Urinary bladder (tissue), 4 donors: ENCODE data around the gene TNFRSF9. TPM values are rescaled to one million over a fixed set of nuclear protein-coding genes. Genes with fewer than 3 reads are reported as not detected.

ENCODE experiments used
- DNase-seq: peaks from one replicate; pipeline ENCODE4 v3.0.0-alpha.2; 2015; ENCODE audit errors: extremely low spot score
- H3K27ac ChIP-seq: one replicate; pipeline ENCODE4 v1.5.1; 2013; ENCODE audit warnings: low read depth, mild to moderate bottlenecking, moderate library complexity
- H3K36me3 ChIP-seq: one replicate; pipeline ENCODE4 v1.6.1; 2013; ENCODE audit warnings: mild to moderate bottlenecking, moderate library complexity; ENCODE audit not compliant: insufficient read depth
- H3K4me1 ChIP-seq: one replicate; pipeline ENCODE4 v1.6.1; 2013; ENCODE audit warnings: mild to moderate bottlenecking, moderate library complexity; ENCODE audit not compliant: insufficient read depth
- H3K4me3 ChIP-seq: one replicate; pipeline ENCODE4 v1.5.1; 2013; ENCODE audit warnings: low read depth, low read length
- WGBS: extraction: QIAGEN DNeasy Blood & Tissue Kit; methylation state at CpG from one replicate; pipeline ENCODE4 v1.1.7; 2013; 5-methylcytosine and 5-hydroxymethylcytosine counted together
- polyA plus RNA-seq: library from polyadenylated mRNA; stranded (reverse); fragments of 200-250 nt; gene quantifications from one replicate; pipeline ENCODE4 v1.2.3, GENCODE V29; 2013
- total RNA-seq: library from RNA; depleted of rRNA; stranded (reverse); fragments of >200 nt; gene quantifications from one replicate; pipeline ENCODE4 v1.2.3, GENCODE V29; 2014
- donor health status: healthy with polysubstance abuse.
- donor health status: healthy.

Gene TNFRSF9
- total RNA-seq (0.16 TPM), polyA plus RNA-seq (not detected)

DNA sequence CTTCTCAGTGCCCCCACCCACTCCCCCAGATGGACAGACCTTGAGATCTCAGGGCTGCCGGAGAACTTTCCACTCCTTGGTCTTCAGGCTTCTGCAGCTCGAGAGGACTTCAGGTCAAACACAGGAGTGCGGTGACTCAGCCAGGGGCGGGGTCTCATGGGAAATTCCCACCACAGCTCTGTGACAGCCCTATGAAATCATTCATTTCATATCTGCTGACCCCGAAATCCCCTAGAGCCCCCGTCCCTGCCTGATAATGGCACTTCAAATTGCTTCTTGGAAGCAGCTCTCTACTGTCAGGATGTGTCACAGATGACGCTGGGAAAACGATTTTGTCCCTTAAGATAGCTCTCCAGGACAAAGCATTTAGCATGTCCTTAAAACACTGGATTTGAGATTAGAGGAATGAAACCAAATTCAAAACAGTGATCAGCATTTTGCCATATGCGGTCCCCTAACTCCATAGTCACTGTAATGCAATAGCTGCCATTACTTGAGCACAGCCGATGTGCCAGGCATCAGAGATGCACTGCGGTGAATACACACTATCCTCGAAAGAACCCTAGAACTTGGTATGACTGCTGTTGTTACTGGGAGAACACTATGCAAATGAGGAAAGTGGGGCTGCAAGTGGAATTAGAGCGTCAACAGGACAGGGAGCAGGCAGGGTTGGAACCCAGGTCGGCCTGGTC is at the start of gene TNFRSF9:
TSS of gene TNFRSF9 (minus strand) at position 95 of the 692 bp plus-strand sequence. CDS start 845 bp downstream, outside the sequence.
- 59% methylated on average over 14 of the region's 14 CpGs for WGBS
- H3K4me3 ChIP-seq = no peak within 1 kb of the TSS
- H3K36me3 ChIP-seq = no peaks in the 10 kb centered on the region
- no peak for DNase-seq
- H3K4me1 ChIP-seq = no peaks in the 10 kb centered on the region
- no peak within 1 kb of the TSS for H3K27ac ChIP-seq

DNA sequence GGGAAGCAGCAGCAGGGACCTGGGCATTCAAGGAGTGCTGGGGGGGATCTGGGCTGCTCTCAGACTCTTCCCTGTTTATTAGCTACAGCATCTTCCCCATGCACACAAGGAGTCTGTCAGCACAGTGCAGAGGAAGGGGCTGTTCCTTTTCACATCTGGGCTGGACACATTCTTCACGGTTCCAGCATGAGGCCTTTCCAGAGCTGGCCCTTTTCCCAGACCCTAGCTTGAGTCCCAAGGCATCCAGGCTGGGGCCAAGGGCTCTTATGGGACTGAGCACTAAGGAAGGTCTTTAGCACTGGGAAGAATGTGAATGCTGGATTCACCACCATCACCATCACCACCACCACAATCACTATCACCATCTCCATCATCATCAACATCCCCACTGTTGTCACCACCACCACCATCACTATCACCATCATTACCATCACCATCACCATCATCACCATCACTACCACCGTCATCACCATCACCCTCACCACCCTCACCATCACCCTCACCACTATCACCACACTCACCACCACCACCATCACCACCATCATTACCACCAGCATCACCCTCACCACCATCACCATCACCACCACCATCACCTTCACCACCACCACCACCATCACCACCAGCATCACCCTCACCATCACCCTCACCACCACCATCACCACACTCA is 49.3 kb upstream of the TNFRSF9 start:
- H3K27ac ChIP-seq = no peak overlapping the region
- no peaks in the 10 kb centered on the region for H3K4me1 ChIP-seq
- DNase-seq = no peak
- WGBS = 60% methylated on average over 2 of the region's 2 CpGs
- no peak overlapping the region for H3K4me3 ChIP-seq
- no peaks in the 10 kb centered on the region for H3K36me3 ChIP-seq

DNA sequence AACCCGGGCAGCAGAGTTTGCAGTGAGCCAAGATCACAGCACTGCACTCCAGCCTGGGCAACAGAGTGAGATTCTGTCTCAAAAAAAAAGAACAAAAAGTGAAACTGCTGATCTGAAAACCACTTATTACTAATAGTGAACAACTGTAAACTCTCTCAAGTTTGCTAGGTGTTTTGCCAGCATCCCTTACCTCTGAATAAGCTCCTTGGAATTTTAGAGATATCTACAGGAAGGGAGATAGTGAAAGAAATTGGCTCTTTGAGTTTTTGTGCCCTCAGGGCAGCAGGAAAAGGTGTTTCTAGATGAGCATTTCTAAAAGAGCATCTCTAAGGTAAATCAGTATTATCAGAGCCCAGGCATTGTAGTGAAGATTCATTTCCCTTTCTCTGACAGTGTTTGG is 47.9 kb upstream of the TNFRSF9 start:
- no peak for DNase-seq
- 75% methylated on average over 1 of the region's 1 CpG for WGBS

GRCh38 chr1:7987528-7987927 is 46.9 kb upstream of the TNFRSF9 start:
- Histone ChIP-seq H3K27ac (no peak overlapping the region), H3K36me3 (no peaks in the 10 kb centered on the region), H3K4me1 (no peaks in the 10 kb centered on the region), H3K4me3 (no peak overlapping the region)
- no peak for DNase-seq
- 90% methylated on average over 7 of the region's 7 CpGs for WGBS

More for the DNA sequence above, 47.9 kb upstream of the TNFRSF9 start:
- Histone ChIP-seq H3K27ac (no peak overlapping the region), H3K36me3 (no peaks in the 10 kb centered on the region), H3K4me1 (no peaks in the 10 kb centered on the region), H3K4me3 (no peak overlapping the region)

DNA sequence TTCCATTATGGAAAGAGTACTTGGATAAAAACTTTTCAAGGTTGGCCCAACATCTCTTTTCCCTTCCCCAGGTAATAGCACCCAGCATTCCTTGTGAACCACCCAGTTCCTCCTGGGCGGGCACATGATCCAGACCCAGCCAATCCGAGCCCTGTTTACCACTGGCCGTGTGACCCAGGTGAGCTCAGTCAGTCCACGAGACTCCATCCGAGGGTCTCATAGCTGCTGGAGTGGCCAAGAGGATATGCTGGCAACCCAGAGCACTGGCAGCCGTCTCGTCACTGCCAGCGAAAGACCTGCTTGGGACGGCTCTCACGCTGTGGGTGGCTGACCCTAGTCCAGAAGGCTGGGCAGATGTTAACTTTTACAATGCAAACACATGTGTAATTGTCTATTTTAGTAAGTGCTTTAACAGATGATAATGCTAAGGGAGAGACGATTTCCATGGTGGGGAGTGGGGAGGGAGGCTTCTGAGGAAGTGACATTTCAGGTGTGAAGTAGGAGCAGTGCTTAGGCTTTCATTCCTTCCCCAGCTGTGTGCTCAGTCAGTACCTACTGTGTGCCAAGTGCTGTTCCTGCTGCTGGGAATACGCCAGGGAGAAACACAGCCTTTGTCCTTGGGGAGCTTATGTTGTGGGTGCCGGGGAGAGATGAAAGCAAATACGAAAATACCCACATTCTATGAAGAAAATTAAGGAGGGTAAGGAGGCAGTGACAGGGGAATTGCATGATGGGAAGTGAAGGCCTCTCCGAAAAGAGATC is 45.4 kb upstream of the TNFRSF9 start:
- WGBS = 81% methylated on average over 15 of the region's 15 CpGs
- Histone ChIP-seq H3K4me1 (no peaks in the 10 kb centered on the region), H3K27ac (no peak overlapping the region), H3K36me3 (no peaks in the 10 kb centered on the region), H3K4me3 (no peak overlapping the region)
- DNase-seq = no peak

GRCh38 chr1:7984811-7985210 is 44.2 kb upstream of the TNFRSF9 start:
- Histone ChIP-seq H3K36me3 (no peaks in the 10 kb centered on the region), H3K27ac (no peak overlapping the region), H3K4me1 (no peaks in the 10 kb centered on the region), H3K4me3 (no peak overlapping the region)
- no peak for DNase-seq
- 90% methylated on average over 15 of the region's 15 CpGs for WGBS

GRCh38 chr1:7983086-7983778 is 42.6 kb upstream of the TNFRSF9 start:
- 95% methylated on average over 15 of the region's 15 CpGs for WGBS
- no peak for DNase-seq
- no peaks in the 10 kb centered on the region for H3K4me1 ChIP-seq
- no peak overlapping the region for H3K27ac ChIP-seq
- no peak overlapping the region for H3K4me3 ChIP-seq
- no peaks in the 10 kb centered on the region for H3K36me3 ChIP-seq

- no peak for DNase-seq
- Histone ChIP-seq H3K36me3 (no peaks in the 10 kb centered on the region), H3K4me1 (no peaks in the 10 kb centered on the region), H3K4me3 (no peak overlapping the region), H3K27ac (no peak overlapping the region)
- WGBS = 88% methylated on average over 7 of the region's 7 CpGs
These were observed 40.3 kb upstream of the TNFRSF9 start for GRCh38 chr1:7980984-7981383.

DNA sequence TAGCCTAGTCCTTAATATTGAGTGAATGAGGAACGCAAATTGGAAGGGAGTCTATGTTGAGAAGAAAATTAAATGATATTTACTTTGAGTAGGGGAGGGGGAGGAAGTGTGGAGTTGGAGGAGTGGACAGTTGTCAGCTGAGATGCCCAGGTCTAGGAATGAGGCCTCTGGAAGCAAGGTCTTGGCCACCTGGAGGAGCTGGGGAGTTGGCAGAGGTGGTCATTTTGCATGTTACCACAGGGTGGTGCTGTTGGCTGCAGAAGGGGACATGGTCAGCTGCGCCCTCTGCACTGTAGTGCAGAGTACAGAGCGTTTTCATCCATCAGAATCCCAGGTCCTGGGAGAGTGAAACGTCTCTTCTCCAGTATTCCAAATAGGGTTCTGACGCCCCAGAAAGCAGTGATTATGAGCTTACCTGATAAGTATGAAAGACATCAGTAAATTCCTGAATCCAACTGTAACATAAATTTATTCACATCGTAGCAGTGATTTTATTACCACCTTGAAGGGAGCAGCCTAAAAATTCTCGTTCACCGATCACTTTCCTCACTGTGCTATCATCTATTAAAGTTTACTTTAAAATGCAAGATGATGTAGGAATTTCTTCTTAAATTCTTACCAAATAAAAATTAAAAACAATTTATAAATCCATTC is 34.7 kb upstream of the TNFRSF9 start:
- H3K4me1 ChIP-seq = no peaks in the 10 kb centered on the region
- 62% methylated on average over 8 of the region's 8 CpGs for WGBS
- no peaks in the 10 kb centered on the region for H3K36me3 ChIP-seq
- DNase-seq = no peak
- H3K27ac ChIP-seq = no peak overlapping the region
- H3K4me3 ChIP-seq = no peak overlapping the region

DNA sequence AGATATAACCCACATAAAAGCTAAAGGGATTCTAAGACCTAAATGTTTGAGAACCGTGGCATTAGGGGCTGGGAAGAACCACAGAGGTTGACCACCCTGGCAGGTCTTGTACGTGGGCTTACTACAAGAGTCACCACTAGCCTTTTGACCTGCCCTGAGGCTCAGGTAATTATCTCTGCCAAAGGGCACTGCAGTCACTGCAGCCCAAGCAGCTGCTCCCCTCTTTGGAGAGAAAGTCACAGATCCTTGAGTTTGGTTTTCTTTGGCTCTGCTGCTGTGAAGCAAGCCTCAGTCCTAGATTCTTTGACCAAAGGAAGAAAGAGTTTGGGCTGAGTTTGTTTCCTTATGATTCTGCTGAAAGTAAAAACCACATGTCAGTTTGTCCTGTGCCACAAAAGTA is 32.4 kb upstream of the TNFRSF9 start:
- Histone ChIP-seq H3K36me3 (no peaks in the 10 kb centered on the region), H3K4me1 (no peaks in the 10 kb centered on the region), H3K4me3 (no peak overlapping the region), H3K27ac (no peak overlapping the region)
- DNase-seq = no peak
- 92% methylated on average over 2 of the region's 2 CpGs for WGBS

GRCh38 chr1:7972285-7972684 is 31.6 kb upstream of the TNFRSF9 start:
- no peaks in the 10 kb centered on the region for H3K4me1 ChIP-seq
- H3K36me3 ChIP-seq = no peaks in the 10 kb centered on the region
- no peak overlapping the region for H3K4me3 ChIP-seq
- 97% methylated on average over 5 of the region's 5 CpGs for WGBS
- no peak overlapping the region for H3K27ac ChIP-seq
- no peak for DNase-seq

DNA sequence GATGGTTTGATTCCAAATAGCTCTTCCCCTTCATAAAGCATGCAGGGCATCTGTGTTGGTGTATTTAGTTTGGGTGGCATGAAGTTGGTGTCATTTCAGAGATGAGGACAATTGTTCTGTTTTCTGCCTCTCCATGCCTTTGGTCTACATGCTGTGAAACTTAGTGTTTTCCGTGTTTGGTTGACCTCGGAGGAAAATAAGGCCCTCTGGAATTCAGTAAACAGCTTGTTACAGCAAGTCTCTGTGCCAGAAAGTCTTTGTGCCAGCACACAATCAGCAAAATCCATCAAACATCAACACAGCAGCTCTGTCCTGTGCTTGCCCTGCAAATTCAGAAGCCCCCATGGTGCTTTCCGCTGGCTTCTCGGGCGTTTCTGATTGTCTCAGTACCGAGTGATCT is 30.4 kb upstream of the TNFRSF9 start:
- Histone ChIP-seq H3K36me3 (no peaks in the 10 kb centered on the region), H3K4me3 (no peak overlapping the region), H3K27ac (no peak overlapping the region), H3K4me1 (no peaks in the 10 kb centered on the region)
- no peak for DNase-seq
- WGBS = 81% methylated on average over 6 of the region's 6 CpGs

- peaks cover 2% of the 10 kb centered on the region for H3K36me3 ChIP-seq
- H3K4me3 ChIP-seq = no peak overlapping the region
- no peak overlapping the region for H3K27ac ChIP-seq
- DNase-seq = no peak
- no peaks in the 10 kb centered on the region for H3K4me1 ChIP-seq
- 87% methylated on average over 2 of the region's 2 CpGs for WGBS
These were observed 29.6 kb upstream of the TNFRSF9 start for GRCh38 chr1:7970246-7970645.
